Suppressor macrophage (primary cell): Measurements from ENCODE around the gene TSPAN6.

ENCODE experiments used
- DNase-seq, 4 experiments: peaks; one replicate each; pipeline ENCODE4 v3.0.0-alpha.2; 2020 to 2022

TSPAN6 gene

DNA sequence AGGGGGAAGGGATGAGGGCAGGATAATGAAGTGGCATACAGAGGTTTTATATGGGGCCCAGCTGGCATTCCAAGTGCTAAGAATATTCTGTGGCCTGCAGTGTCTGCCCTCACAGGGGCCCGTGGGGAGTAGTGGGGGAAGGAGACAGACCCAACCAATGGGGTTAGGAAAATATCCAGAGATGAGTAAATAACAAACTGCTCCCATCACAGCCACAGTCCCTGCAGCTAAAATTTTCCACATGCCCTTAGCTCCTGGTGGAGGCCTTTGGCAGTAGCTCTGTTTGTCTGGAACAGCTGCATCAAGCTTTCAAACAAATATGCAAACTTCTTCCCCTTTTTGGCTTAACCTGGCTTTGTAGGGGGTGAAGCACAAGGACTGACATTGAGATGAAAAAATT is 10.5 kb upstream of the TSPAN6 start:
- DNase-seq: no peak

DNA sequence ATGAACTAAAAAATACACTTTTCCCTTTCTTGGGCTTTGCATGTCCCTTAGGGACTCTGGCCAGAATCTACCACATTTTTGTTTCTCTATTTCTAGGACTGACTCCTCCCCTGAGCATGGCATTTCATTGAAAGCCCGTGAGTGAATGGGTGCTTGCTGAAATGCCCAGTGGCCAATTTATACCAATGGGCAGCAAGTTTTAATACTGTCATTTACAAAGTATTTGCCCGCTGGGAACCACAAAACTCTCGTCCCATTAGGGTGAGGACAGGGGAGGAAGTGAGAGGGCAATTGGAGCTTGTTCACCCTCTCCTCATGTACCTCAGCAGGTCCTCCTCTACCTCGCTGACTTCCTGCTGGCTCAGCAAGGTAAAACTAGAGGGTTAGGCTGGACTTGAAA is 8.5 kb upstream of the TSPAN6 start:
- DNase-seq: no peak

DNA sequence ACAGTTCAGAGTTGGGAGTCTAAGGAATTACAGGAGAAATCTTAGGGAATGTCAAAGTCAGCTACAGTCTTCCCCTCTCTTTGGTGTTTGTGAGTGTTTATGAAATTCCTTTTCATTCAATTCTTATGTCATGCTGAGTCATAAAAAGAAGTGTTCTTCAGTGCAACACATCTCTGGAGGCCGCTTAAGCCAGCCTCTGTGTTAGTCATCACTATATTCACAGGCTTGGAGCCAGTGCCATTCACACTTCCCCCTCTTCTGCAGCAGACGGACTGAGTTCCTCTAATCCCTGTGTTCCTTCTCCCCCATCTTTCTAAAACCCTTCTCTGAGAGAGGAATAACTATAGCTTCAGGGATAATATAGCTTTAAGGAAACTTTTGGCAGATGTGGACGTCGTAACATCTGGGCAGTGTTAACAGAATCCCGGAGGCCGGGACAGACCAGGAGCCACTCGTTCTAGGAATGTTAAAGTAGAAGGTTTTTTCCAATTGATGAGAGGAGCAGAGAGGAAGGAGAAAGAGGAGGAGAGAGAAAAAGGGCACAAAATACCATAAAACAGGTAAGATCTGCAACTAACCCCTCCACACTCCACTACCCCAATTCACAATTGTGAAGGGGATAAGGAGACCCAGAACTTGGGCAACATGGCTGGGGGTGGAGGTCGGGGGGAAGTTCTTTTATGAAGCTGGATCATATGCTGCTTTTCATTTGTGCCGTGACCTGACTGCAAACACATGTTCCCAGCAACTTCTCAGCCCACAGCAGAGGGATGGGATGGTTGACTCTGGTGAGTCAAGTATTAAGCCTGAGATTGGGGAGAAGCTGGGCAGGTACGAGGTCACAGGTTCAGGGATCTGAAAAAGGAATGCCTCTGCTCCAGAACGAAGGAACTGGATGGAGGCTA is 7.6 kb upstream of the TSPAN6 start, which contains the start of gene SRPX2:
TSS of gene SRPX2 (plus strand) at position 244 of the 905 bp plus-strand sequence. CDS start 2,124 bp downstream, outside the sequence.
- peak; percentile 63 to 88 (median 78) for DNase-seq

DNA sequence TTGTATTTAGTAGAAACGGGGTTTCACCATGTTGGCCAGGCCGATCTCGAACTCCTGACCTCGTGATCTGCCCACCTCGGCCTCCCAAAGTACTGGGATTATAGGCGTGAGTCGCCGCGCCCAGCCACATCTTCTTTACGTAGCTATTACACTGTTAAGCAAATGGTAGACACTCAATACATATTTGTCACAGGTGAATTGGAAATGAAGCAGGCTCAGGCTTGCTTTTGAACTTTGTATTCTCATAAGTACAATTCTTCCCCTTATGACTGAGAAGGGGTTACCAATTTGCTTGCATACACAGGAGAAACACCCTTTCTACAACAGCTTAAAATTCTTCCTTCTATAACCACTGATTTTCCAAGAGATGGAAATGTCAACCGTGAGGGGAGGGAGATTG is 6.6 kb upstream of the TSPAN6 start:
- no peak for DNase-seq

DNA sequence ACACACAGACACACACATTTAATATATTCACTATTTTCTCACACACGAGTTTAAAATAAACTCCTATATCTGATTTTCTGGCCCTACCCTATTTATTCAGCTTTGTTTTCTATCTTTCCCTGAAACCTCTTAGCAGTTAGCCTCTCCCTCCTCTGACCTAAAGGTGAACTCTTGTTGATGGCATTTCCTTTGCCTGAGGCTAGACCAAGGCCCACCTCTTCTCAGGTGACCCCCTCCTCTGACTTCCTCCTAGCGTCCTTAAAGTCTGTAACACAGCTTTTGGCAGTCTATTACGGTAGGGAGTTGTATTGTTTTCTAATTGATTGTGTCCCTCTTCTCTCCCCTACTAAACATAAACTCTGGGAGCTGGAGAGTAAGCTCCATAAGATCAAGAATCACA is 5.7 kb upstream of the TSPAN6 start:
- DNase-seq: no peak

DNA sequence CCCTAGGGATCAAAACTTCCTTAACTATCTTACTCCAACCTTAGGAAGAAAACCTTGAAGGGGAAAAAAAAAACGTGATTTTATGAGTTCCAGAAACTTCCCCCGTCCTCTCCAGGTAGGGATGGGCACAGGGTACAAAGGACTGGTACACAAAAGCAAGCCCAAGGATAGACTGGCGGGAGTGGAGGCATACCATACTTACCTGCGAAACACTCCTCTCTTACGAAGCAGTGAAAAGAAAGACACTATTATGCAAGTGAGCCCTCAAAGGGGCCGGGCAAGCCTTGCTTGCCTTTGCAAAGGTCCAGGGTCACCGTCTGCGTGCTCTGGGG is 651 bp downstream of the TSPAN6 start:
- DNase-seq: no peak

DNA sequence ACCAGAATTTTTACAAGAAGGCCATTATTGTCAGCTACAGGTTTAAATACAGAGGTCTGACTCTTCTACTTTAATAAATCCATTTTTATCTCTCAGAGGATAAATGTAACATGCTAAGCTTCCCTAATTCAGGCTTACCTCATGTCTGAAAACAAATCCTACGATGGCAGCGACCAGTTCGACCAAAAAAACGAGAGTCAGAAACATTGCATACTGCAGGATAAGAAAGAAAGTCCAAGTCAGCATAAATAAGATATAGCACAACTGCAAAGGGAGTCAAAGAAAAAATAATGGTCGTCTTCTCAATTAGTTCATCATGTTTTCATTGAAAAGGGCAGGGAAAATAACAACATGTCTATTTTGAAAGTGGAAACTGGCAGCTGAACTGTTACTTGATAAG is 1.6 kb downstream of the TSPAN6 start:
- no peak for DNase-seq

DNA sequence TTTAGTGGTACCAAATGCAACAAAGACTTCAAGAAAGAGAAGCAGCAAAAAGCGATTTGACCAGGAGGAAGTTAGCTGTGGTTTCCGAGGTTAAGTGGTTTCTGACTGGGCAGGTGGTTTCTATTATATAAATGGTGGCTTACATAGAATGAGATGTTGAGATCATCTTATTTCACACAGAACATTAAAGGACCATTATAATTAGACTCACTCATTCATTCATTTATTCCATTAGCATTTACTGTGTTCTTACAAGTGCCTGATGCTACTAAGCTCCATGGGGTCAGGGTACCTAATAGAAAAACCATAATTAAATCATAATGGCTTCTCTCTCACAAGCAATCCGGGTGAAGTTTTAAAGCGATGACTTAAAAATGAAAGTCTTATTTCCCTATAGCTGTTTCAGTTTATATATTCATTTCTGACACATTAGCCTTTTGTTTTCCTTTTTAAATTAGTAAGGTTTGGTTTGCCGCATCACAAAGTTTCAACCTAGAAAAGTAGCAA is 10.6 kb downstream of the TSPAN6 start:
- peak in 3 of 4 experiments; percentile 6 to 25 (median 16) for DNase-seq

DNA sequence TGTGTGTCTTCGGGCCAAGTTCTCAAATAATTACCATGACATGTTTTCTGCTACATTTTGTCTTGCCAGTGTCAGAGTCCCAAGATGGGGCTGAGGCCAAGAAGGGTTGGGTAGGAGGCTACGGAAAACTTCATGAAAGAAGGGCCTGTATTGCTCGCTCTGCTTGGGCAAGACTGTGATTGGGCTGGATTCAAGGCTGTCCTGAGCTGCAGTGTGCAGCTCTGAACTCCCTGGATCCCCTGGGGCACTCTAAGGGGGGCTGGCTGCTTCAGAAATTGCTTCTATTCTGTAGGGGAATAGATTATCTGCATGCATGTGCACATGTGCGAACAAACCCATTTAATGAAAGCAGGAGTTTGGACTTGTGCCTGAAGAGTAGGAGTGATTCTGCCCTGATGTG is 13.6 kb downstream of the TSPAN6 start:
- no peak for DNase-seq

DNA sequence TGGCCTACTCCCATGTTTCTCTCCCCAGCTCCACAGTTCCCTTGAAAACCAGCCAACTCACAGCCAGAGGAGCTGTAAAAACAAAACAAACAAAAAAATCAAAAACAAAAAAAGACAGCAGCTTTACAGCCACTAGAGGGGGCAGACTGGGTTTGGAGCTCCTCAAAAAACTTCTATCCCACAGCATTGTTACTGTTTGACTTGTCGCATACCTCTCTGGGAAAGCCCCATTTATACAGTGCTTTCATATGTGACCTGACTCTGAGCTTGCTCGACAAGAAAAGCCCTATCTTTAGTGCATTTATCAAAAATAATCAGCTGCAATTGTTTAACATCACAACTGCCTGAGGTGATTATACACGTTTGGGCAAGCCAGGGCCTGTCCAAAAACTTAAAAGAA is 21.6 kb downstream of the TSPAN6 start:
- DNase-seq: peak in 3 of 4 experiments; percentile 13 to 40 (median 35)

DNA sequence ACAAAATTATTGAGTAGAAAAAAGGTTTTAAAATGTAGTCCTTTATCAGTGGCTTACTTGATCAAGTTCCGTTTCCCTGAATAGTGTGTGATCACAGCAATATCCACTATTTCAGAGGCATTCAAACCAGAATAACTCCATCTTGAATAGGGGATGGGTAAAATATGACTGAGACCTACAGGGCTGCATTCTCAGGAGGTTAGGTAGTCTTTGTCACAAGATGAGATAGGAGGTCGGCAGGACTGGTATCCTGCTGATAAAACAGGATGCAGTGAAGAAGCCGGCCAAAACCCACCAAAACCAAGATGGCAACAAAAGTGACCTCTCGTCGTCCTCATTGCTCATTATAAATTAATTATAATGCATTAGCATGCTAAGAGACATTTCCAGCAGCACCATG is 24.7 kb downstream of the TSPAN6 start:
- no peak for DNase-seq

DNA sequence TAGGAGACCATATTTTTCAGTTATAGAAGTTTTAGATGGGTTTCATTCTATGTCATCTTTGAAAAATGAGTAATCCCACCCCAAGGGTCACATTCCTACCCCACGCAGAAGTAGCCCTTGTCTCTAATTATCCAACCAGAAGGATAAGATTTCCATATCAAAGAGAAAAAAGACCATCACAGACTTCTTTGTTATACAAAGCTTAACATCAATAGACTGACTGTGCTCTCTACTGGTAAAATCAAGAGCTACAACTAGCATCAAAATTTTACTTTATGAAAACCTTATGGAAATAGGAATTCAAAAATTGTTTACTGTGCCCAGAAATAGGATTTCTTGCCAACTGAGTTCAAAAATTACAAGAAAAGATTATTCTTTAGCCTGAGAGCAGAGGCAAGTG is 27.0 kb downstream of the TSPAN6 start:
- DNase-seq: no peak

DNA sequence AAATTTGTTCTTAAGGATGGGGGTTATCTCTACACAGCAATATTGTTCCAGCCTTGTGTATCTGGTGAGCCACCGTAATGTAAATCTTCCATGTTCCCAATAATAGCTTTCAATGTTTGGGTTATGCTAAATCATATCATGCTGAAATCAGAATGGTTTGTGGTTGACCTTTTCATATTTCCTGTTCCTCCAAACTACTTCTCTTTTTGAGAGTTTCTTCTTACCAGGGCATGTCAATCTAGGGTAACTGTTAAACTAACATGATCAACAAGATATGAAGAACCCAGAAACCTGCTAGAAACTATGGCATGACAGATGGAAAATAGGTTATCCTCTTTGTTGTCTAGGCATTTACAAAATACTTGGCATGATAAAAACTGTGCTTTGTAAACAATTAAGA is 29.9 kb downstream of the TSPAN6 start:
- DNase-seq: peak in 2 of 4 experiments; percentile 40 to 49

DNA sequence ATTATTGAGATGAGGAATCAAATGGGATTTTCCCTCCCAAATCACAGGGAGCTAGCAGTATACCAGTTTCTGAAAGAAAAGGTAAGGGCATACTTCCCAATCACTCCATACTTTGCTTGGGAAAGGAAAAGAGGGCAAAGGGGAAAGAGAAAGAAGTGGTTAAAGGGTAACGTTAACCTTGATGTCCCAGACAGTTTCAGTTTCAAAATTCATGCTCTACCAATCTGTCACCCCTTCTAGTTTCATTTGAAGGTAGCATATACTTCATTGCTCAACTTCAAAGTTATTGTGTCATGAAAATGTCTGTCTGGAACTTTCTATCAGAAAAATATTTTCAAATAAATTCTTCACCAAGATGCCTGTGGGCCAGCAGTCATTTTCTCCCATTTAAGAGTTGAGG is 35.8 kb downstream of the TSPAN6 start:
- DNase-seq: no peak

DNA sequence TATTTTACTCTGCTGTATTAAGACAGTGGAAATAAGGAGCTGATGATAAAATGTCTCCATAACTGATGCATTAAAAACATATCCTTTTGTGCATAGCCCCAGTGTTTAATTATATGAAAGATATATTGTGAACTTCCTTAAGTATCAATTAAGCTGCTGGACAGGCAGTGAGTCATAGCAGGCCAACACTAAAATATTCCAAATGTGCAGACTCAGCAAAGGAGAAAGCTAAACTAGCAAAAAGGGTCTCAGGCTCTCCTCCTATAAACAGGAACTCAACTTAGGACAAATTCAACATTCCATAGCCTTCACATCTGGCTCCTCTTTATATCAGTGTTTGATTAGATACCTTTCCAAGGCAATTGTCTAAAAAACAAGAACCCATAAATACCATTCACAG is 36.3 kb downstream of the TSPAN6 start:
- DNase-seq: peak in 2 of 4 experiments; percentile 2

DNA sequence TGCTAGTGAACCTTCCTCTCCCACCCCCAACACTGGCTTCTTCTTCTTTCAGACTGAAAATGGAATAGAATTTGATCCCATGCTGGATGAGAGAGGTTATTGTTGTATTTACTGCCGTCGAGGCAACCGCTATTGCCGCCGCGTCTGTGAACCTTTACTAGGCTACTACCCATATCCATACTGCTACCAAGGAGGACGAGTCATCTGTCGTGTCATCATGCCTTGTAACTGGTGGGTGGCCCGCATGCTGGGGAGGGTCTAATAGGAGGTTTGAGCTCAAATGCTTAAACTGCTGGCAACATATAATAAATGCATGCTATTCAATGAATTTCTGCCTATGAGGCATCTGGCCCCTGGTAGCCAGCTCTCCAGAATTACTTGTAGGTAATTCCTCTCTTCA is 37.1 kb downstream of the TSPAN6 start:
- no peak for DNase-seq

DNA sequence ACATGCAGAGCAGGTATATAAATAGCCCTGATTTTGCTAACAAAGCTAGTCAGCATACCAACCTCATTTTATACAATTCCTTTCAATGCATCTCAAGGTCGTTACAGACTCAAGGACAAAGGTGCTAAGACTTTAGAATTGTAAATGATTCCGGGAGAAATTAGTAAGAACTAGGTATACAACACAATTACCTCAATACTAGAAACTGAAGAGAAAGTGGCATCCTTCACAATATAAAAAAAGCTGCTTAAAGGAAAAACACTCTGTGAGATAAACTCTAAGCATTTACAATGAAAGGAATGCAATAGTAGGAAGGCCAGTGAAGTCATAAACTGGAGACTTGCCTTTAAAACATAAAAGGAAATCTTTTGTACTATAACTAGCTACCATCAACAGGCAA is 40.0 kb downstream of the TSPAN6 start:
- no peak for DNase-seq

DNA sequence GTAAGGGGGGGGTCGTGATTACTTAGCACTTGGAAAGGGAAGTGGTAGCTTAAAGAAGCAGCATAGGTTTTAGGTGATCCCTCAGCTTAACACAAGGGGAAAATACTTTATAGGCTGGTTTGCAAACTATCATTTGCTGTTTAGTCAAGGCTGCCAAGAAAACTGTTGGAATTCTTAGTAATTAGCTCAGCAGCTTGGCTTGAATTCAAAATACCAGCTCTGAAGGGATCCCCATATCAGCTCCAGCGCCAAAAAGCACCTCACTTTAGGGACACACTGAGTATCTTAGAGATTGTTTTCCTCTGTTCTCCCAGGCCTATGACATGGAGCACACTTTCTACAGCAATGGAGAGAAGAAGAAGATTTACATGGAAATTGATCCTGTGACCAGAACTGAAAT is 43.0 kb downstream of the TSPAN6 start:
- no peak for DNase-seq

DNA sequence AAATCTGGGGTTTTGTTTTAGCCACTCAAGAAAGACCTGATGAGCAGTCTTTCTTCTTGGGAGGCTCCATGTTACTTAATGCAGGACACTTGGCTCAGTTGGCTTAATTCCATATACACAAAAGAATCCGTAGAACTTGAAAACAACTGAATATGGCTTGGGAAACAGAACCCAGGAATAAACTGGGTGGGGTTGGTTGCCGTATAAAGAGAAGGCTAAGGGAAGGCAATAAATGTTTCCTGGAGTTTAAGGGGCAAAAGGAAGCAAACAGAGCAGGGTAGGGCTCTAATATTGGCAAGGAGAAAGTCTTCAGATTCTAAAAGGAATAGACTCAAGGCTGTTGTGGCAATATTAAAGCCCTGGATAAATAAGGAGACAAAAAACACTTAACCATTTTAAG is 43.5 kb downstream of the TSPAN6 start:
- no peak for DNase-seq

DNA sequence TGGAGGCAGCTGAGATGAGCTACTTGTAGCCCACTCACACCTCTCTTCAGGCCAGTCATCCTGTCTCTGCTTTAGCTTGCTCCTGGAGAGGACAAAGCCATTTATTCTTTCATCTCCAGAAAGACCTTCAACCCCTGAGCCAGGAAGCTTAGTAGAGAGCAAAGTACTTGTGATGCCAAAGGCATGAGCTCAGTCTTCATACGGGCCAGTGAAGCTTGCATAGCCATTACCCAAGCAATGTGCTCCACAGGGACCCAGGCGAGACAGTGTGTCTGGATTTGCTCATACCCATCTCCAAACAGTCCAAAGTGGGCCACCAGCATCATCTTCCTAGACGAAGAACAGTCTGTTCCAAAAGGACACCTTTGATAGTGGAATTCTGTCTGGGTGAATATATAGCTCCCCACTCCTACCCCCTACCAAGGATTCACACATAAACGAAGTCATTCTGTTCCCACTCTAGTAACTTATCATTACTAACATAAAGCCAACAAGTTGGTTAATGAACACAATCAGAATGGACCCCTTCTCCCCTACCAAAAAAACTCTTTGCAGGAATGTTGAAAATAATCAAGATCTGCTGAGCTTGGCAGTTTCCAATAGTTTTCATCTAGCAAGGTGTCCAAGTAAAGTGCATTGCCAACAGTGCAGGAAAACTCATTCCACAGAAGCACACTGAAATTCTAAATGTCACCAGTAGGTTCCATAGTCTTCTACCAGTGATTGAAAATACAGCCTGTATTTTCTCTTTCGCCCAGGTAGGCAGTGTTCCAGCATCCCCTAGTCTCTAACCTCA is 45.2 kb downstream of the TSPAN6 start:
- no peak for DNase-seq

DNA sequence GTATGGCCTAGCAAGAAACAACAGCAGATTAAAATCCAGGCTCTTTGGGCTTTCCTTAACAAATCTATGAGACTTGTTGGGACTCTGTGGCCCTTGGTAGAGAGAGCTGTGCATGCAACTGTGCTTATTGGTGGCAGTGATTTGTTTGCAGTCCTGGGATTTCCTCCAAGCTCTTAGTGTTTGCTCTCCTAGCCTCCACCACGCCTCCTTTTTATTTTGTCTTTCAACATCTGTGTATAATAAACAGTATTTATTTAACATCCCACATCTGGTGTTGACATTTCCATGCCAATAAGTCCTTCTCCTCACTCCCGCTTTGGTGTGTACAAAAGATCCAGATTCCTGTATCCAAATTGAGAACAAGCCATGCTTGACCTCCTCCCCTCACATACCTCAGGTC is 48.7 kb downstream of the TSPAN6 start:
- DNase-seq: no peak

DNA sequence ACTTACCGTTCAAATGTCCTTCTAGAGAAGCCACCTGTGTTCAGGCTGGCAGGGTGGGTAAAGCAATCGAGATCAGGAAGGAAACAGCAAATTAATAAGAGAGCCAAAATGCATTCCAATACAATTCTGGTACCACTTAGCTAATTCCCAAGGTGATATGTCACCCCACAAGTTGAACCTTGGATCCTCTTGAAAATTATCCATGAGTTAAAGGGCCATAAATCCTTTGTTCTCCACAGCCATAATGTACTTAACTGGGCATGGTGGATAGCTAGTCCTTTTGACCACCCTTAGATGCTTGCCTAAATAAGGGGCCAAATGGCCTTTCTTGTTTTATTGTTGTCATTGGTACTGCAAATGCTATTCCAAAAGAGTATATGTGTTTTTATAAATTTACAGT is 49.9 kb downstream of the TSPAN6 start:
- no peak for DNase-seq

DNA sequence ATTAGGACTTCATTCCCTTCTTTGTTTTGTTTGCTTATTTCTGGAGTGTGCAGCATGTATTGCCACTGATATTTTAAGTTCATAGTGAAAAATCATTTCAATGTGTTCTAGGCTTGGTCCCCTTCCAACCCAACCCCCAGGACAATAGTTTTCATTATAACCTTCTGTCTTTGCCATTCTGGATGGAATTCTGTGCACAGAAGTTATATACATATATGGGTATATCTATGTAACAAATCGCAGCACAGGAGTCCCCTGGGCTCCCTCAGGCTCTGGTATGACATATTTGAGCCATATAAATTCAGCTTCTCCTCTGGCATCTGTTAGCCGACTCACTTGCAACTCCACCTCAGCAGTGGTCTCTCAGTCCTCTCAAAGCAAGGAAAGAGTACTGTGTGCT is 52.0 kb downstream of the TSPAN6 start, which contains the start of gene TNMD:
TSS of gene TNMD (plus strand) at position 326 of the 400 bp plus-strand sequence. CDS start 83 bp downstream, outside the sequence.
- DNase-seq: no peak
